ENCODE measurements around the gene SMIM21. TPM values are rescaled to one million over a fixed set of nuclear protein-coding genes. Genes with fewer than 3 reads are reported as not detected.

SMIM21 gene
- total and polyA plus RNA-seq, 3 donors from 2014 or later = 0.50 to 3.2 (median 2.8) TPM

DNA sequence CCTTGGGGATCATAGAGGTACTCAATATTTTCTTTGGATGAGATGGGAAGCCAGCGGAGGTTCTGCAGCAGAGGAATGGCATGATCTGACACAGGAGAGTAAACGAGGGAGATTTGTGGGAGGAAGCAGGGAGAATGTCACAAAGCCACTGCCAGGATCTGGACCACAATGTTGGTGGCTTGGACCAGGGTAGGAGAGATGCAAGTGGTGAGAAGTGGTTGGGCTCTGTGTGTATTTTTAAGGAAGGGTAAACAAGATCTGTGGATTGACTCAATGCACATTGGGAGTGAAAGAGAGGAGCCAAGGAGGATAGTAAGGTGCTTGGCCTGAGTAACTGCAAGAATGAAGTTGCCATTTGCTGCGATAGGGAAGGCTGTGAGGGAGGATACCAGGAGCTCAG is 10.5 kb upstream of the SMIM21 start:
- DNase-seq = no peak
- Histone ChIP-seq H3K4me3 (no peak overlapping the region), H3K9me3 (no peaks in the 10 kb centered on the region), H3K27ac (no peak overlapping the region), H3K27me3 (no peaks in the 10 kb centered on the region), H3K36me3 (ENCODE audit: low read depth, missing control alignments) (no peaks in the 10 kb centered on the region), H3K4me1 (no peaks in the 10 kb centered on the region)
- intact Hi-C loops (cut with DNase I; ENCODE audit: low total_unique reads) = no loop called here
- 83% methylated on average over 3 of the region's 3 CpGs for WGBS, 2 donors
- TF ChIP-seq, protein P1, sequence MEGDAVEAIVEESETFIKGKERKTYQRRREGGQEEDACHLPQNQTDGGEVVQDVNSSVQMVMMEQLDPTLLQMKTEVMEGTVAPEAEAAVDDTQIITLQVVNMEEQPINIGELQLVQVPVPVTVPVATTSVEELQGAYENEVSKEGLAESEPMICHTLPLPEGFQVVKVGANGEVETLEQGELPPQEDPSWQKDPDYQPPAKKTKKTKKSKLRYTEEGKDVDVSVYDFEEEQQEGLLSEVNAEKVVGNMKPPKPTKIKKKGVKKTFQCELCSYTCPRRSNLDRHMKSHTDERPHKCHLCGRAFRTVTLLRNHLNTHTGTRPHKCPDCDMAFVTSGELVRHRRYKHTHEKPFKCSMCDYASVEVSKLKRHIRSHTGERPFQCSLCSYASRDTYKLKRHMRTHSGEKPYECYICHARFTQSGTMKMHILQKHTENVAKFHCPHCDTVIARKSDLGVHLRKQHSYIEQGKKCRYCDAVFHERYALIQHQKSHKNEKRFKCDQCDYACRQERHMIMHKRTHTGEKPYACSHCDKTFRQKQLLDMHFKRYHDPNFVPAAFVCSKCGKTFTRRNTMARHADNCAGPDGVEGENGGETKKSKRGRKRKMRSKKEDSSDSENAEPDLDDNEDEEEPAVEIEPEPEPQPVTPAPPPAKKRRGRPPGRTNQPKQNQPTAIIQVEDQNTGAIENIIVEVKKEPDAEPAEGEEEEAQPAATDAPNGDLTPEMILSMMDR (IDR thresholded peaks at IDR 0.05) = no peak
- TF ChIP-seq POLR2A (IDR thresholded peaks at IDR 0.05) = no peak

DNA sequence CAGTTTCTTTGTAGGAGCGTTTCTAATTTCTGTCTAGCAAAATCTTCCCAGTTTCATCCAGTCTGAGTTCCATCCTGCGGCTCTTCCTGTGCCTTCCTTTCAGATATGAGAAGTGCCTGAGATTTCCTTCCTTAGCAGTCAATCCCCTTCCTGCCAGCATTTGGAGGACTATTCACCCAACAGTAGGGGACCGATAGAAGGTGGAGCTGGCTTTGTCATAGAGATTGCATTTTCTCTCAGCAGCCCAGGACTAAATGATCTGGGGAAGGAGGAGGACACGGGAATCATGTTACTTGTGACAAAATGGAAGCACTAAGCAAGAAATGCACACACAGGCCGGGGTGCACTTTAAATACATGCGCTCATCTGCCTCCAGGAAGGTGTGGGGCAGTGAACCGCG is 5.6 kb upstream of the SMIM21 start:
- intact Hi-C loops (cut with DNase I; ENCODE audit: low total_unique reads) = no loop called here

DNA sequence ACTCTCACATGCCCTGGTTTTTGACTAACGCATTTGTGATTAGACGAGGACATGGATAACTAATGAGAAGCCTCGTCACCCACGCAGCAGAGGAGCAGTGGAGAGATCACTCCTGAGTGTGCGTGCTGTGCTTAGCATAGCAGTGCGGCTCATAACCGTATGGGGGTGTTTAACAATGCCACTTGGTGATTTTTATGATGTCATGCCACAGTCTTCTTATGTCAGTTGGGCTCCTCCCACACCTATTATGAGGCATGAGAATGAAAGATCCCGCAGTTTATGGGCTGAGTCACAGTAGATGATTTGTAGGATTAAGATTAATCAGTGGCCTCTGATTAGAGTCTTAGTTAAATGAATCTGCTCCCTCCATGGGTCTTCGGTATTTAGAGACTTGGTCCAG is 2.5 kb upstream of the SMIM21 start:
- H3K9me3 ChIP-seq = no peaks in the 10 kb centered on the region
- TF ChIP-seq POLR2A (IDR thresholded peaks at IDR 0.05) = no peak
- TF ChIP-seq, protein P1 (IDR thresholded peaks at IDR 0.05) = no peak
- no peak overlapping the region for H3K27ac ChIP-seq
- no peak for DNase-seq
- no peaks in the 10 kb centered on the region for H3K4me1 ChIP-seq
- no peaks in the 10 kb centered on the region for H3K27me3 ChIP-seq
- no peak overlapping the region for H3K4me3 ChIP-seq
- intact Hi-C loops (cut with DNase I; ENCODE audit: low total_unique reads) = no loop called here
- H3K36me3 ChIP-seq (ENCODE audit: low read depth, missing control alignments) = no peaks in the 10 kb centered on the region
- WGBS, 2 donors = 87 to 90% methylated on average over 9 of the region's 9 CpGs

More for the DNA sequence above, 5.6 kb upstream of the SMIM21 start:
- H3K36me3 ChIP-seq (ENCODE audit: low read depth, missing control alignments) = no peaks in the 10 kb centered on the region
- no peak overlapping the region for H3K27ac ChIP-seq
- WGBS, 2 donors = 82 to 87% methylated on average over 8 of the region's 8 CpGs
- no peak for TF ChIP-seq POLR2A (IDR thresholded peaks at IDR 0.05)
- TF ChIP-seq, protein P1 (IDR thresholded peaks at IDR 0.05) = no peak
- H3K9me3 ChIP-seq = no peaks in the 10 kb centered on the region
- H3K27me3 ChIP-seq = no peaks in the 10 kb centered on the region
- H3K4me3 ChIP-seq = no peak overlapping the region
- no peak for DNase-seq
- no peaks in the 10 kb centered on the region for H3K4me1 ChIP-seq

DNA sequence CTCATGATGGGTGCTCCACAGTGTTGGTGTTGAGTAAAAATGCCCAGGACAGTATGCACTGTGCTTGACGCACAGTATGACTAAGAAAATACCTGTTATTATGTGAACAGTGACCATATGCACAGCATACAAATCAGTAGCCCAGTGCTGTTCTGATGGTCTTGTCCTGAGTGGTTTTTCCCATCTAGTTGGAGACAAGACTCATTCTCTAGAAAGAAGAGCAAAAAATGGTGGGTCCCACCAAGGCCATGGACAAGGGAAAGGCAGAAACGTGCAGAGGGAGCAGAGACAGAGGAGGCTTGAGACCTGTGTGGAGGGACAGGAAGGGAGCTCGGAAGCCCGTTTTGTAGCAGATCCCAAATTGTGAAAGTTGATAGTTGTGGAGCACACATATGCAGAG is 987 bp upstream of the SMIM21 start:
- no peaks in the 10 kb centered on the region for H3K27me3 ChIP-seq
- no peak for TF ChIP-seq POLR2A (IDR thresholded peaks at IDR 0.05)
- TF ChIP-seq, protein P1 (IDR thresholded peaks at IDR 0.05) = no peak
- no peak overlapping the region for H3K27ac ChIP-seq
- H3K4me3 ChIP-seq = no peak overlapping the region
- H3K4me1 ChIP-seq = no peaks in the 10 kb centered on the region
- no peaks in the 10 kb centered on the region for H3K36me3 ChIP-seq (ENCODE audit: low read depth, missing control alignments)
- intact Hi-C loops (cut with DNase I; ENCODE audit: low total_unique reads) = no loop called here
- no peak for DNase-seq
- H3K9me3 ChIP-seq = no peaks in the 10 kb centered on the region
- WGBS, 2 donors = 93% methylated on average over 4 of the region's 4 CpGs

- no peak overlapping the region for H3K27ac ChIP-seq
- H3K36me3 ChIP-seq (ENCODE audit: low read depth, missing control alignments) = no peaks in the 10 kb centered on the region
- H3K4me3 ChIP-seq = no peak overlapping the region
- H3K4me1 ChIP-seq = no peaks in the 10 kb centered on the region
- whole genome bisulfite sequencing, 2 donors = 84 to 100% methylated on average over 1 of the region's 1 CpG
- no peaks in the 10 kb centered on the region for H3K27me3 ChIP-seq
- no peak for TF ChIP-seq POLR2A (IDR thresholded peaks at IDR 0.05)
- TF ChIP-seq, protein P1 (IDR thresholded peaks at IDR 0.05) = no peak
- intact Hi-C loops (cut with DNase I; ENCODE audit: low total_unique reads) = no loop called here
- no peaks in the 10 kb centered on the region for H3K9me3 ChIP-seq
- no peak for DNase-seq
Measured at GRCh38 chr18:75422341-75422910, 5.1 kb downstream of the SMIM21 start.
